PFSK-1 (cell line): ENCODE data around the gene NCAPD3.

Experiments used
- POLR2AphosphoS5 ChIP-seq: IDR thresholded peaks from 2 replicates; pipeline ENCODE4 v1.6.1; 2012; ENCODE audit warnings: low read depth, mild to moderate bottlenecking, control low read depth, low read length, moderate library complexity
- SIN3A ChIP-seq: IDR thresholded peaks from 2 replicates; pipeline ENCODE4 v1.6.1; 2012; ENCODE audit warnings: mild to moderate bottlenecking, low read length, moderate library complexity, borderline replicate concordance; ENCODE audit not compliant: insufficient read depth
- TF ChIP-seq, protein P1 (sequence below), 2 experiments: IDR thresholded peaks; 2 replicates each; pipeline versions ENCODE4 v1.6.1 to v1.8.0; 2011 to 2012; ENCODE audit warnings: low read depth in 2 of 2, low read length in 2 of 2, control low read depth in 1 of 2, inconsistent platforms in 1 of 2, mild to moderate bottlenecking in 1 of 2, moderate library complexity in 1 of 2; ENCODE audit not compliant: insufficient read depth in 1 of 2

GRCh38 chr11:134223121-134223520 is 646 bp downstream of the NCAPD3 start:
- TF ChIP-seq POLR2AphosphoS5 = no peak
- no peak for TF ChIP-seq SIN3A
- TF ChIP-seq, protein P1, sequence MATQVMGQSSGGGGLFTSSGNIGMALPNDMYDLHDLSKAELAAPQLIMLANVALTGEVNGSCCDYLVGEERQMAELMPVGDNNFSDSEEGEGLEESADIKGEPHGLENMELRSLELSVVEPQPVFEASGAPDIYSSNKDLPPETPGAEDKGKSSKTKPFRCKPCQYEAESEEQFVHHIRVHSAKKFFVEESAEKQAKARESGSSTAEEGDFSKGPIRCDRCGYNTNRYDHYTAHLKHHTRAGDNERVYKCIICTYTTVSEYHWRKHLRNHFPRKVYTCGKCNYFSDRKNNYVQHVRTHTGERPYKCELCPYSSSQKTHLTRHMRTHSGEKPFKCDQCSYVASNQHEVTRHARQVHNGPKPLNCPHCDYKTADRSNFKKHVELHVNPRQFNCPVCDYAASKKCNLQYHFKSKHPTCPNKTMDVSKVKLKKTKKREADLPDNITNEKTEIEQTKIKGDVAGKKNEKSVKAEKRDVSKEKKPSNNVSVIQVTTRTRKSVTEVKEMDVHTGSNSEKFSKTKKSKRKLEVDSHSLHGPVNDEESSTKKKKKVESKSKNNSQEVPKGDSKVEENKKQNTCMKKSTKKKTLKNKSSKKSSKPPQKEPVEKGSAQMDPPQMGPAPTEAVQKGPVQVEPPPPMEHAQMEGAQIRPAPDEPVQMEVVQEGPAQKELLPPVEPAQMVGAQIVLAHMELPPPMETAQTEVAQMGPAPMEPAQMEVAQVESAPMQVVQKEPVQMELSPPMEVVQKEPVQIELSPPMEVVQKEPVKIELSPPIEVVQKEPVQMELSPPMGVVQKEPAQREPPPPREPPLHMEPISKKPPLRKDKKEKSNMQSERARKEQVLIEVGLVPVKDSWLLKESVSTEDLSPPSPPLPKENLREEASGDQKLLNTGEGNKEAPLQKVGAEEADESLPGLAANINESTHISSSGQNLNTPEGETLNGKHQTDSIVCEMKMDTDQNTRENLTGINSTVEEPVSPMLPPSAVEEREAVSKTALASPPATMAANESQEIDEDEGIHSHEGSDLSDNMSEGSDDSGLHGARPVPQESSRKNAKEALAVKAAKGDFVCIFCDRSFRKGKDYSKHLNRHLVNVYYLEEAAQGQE (IDR thresholded peaks at IDR 0.05; ENCODE audit: insufficient read depth in 1 of 2, low read depth in 2 of 2, low read length in 2 of 2) = no peak
